Activated naive CD8-positive, alpha-beta T cell (primary cell): ENCODE measurements around the gene MYH11.

ENCODE experiments used
- H3K27ac Mint-ChIP-seq: one replicate; pipeline ENCODE4 v1.8.0; 2021; ENCODE audit warnings: mixed read lengths
- H3K27me3 Mint-ChIP-seq: one replicate; pipeline ENCODE4 v1.8.0; 2021; ENCODE audit warnings: mixed read lengths
- H3K36me3 Mint-ChIP-seq: one replicate; pipeline ENCODE4 v1.8.0; 2021; ENCODE audit warnings: mixed read lengths
- H3K4me1 Mint-ChIP-seq: one replicate; pipeline ENCODE4 v1.8.0; 2021; ENCODE audit warnings: low read depth, mixed read lengths
- H3K4me3 Mint-ChIP-seq: one replicate; pipeline ENCODE4 v1.8.0; 2021; ENCODE audit warnings: mild to moderate bottlenecking, mixed read lengths
- H3K9me3 Mint-ChIP-seq: one replicate; pipeline ENCODE4 v1.8.0; 2021; ENCODE audit warnings: low read depth, mixed read lengths

The MYH11 gene

DNA sequence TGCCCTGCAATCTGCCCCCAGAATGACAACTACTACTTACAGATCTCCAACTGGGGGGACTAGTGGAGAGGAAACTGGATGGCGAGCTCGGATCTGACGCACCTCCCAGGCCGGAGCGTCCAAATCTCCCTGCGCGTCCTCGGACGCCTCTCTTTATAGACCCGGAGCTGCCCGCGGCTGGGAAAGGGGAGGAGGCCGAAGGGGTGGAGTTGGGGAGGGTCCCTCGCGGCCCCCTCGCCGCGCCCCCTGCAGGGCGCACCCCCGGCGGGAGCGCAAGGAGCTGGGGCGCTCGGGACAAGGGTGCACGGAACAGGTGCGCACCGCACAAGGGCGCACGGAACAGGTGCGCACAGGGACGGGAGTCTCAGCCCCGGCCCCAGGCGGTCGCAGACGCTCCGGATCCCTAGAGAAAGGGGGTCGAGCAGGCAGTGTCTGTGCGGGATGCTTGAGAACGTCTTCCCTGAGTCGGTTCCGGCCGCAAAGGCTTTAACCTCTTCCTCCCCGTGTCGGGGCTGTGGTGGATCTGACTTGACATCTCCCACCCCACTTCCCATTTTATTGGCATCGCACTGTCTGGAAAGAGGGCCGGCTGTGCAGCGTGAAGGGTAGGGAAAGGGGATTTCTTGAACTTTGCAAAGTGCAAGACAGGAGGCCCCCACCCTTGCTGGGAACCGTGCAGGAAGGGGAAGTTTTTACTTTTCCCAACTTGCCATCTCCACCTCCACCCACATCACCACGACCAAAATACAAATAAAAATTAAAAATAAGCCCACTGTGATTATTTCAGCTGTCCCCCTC, at the start of gene MYH11:
Gene MYH11 (minus strand): TSS at position 128 of the 798 bp plus-strand sequence. CDS start 18,776 bp downstream, outside the sequence.
- Mint-ChIP-seq H3K9me3 (no peaks in the 10 kb centered on the region), H3K27me3 (peaks cover 17% of the 10 kb centered on the region), H3K4me3 (peak within 1 kb of the TSS; percentile 65), H3K36me3 (no peaks in the 10 kb centered on the region), H3K4me1 (peaks cover 6% of the 10 kb centered on the region), H3K27ac (no peak within 1 kb of the TSS)

DNA sequence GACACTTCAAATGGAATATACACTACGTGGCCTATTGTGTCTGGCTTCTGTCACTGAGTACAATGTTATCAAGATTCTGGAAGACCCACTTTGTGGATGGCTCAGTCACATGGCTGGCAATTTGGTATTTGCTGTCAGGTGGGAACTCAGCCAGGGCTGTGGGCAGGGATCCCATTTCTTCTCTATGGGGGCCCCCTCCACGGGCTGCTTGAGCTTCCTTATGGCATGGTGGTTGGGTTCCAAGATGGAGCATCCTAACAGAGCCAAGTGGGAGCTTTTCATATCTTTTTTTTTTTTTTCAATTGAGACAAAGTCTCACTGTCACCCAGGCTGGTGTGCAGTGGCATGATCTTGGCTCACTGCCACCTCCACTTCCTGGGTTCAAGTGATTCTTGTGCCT, 49.6 kb upstream of the MYH11 start:
- no peak overlapping the region for H3K27ac Mint-ChIP-seq
- peaks cover 6% of the 10 kb centered on the region for H3K4me1 Mint-ChIP-seq
- H3K4me3 Mint-ChIP-seq = no peak overlapping the region
- H3K9me3 Mint-ChIP-seq = no peaks in the 10 kb centered on the region
- H3K36me3 Mint-ChIP-seq = no peaks in the 10 kb centered on the region
- H3K27me3 Mint-ChIP-seq = no peaks in the 10 kb centered on the region

DNA sequence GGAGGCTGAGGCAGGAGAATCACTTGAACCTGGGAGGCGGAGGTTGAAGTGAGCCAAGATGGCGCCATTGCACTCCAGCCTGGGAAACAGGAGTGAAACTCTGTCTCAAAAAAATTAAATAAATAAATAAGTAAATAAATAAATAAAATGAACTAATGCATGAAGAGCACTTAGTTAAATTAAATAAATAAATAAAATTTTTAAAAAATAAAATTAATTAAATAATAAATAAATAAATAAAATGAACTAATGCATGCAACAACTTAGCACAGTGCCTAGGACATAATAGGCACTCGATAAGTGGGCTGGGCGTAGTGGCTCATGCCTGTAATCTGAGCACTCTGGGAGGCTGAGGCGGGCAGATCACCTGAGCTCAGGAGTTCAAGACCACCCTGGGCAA, 47.1 kb upstream of the MYH11 start:
- no peaks in the 10 kb centered on the region for H3K36me3 Mint-ChIP-seq
- no peaks in the 10 kb centered on the region for H3K9me3 Mint-ChIP-seq
- H3K4me1 Mint-ChIP-seq = peaks cover 3% of the 10 kb centered on the region
- H3K27me3 Mint-ChIP-seq = no peaks in the 10 kb centered on the region
- no peak overlapping the region for H3K27ac Mint-ChIP-seq
- H3K4me3 Mint-ChIP-seq = no peak overlapping the region

DNA sequence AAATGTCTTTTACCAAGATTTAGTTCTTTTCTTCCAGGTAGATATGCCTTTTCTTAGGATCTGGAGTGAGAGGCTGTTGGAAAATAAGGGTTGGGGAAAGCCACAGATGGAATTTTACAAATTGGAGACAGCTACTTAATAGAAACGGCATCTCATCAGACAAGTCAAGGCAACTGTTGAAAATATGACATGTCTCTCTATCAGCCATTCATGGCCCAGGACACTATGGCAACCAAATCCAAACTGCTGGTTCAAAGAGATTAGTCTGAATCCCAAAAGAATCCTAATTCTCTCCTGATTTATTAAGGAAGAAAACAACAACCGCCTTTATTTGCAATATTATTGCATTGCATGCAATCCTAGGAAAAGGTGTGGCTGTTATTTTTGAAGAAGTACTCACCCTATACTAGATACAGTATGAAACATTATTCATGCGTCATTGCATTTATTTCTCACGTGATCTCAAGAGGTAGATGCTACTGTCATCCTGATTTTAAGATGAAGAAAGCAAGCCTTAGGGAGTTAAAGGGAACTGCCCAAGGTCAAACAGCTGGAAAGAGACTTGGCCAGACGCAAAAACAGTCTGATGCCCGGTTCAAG, 44.2 kb upstream of the MYH11 start:
- Mint-ChIP-seq H3K9me3 (no peaks in the 10 kb centered on the region), H3K27me3 (no peaks in the 10 kb centered on the region), H3K27ac (no peak overlapping the region), H3K4me1 (peaks cover 3% of the 10 kb centered on the region), H3K36me3 (no peaks in the 10 kb centered on the region), H3K4me3 (no peak overlapping the region)

DNA sequence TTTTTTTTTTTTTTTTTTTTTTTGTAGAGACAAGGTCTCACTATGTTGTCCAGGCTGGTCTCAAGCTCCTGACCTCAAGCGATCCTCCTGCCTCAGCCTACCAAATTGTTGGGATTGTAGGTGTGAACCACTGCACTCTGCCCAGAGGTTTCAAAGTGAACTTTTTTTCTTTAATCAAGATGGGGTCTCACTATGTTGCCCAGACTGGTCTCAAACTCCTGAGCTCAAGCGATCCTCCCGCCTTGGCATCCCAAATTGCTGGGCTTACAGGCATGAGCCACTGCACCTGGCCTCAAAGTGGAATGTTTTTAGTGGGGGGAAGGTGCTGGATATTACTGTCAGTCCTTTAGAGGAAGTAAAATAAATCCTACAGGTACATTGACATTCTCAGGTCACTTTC, 43.5 kb upstream of the MYH11 start:
- H3K36me3 Mint-ChIP-seq = no peaks in the 10 kb centered on the region
- no peaks in the 10 kb centered on the region for H3K9me3 Mint-ChIP-seq
- no peak overlapping the region for H3K4me3 Mint-ChIP-seq
- H3K4me1 Mint-ChIP-seq = peaks cover 3% of the 10 kb centered on the region
- no peaks in the 10 kb centered on the region for H3K27me3 Mint-ChIP-seq
- H3K27ac Mint-ChIP-seq = no peak overlapping the region

DNA sequence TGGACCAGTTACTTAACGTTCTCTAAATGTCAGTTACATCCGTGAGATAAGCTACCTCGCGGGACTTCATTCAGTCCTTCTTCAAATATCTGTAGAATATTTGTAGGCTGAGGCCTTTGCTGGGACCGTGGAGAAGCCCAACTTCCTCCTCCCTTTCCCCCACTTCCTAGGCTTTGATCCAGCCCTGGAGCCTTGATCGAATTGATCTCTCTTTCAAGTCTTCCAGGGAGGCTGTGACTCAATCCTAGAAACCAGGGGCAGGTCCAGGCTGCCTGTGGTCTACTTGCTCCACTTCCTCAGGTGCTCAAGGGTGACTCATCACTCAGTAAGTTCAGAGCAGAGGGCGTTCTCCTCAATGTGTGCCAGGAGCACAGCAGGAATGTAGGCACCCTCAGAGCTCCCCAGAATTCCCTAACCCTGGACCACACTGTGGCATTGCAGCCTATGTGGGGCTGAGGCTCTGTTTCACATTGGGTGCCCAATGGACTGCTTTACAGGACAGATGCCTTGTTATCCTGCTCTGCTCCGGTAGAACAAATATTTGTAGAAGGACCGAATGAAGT, 42.8 kb upstream of the MYH11 start:
- H3K4me1 Mint-ChIP-seq = peaks cover 3% of the 10 kb centered on the region
- no peaks in the 10 kb centered on the region for H3K27me3 Mint-ChIP-seq
- H3K36me3 Mint-ChIP-seq = no peaks in the 10 kb centered on the region
- H3K9me3 Mint-ChIP-seq = no peaks in the 10 kb centered on the region
- no peak overlapping the region for H3K4me3 Mint-ChIP-seq
- H3K27ac Mint-ChIP-seq = no peak overlapping the region

DNA sequence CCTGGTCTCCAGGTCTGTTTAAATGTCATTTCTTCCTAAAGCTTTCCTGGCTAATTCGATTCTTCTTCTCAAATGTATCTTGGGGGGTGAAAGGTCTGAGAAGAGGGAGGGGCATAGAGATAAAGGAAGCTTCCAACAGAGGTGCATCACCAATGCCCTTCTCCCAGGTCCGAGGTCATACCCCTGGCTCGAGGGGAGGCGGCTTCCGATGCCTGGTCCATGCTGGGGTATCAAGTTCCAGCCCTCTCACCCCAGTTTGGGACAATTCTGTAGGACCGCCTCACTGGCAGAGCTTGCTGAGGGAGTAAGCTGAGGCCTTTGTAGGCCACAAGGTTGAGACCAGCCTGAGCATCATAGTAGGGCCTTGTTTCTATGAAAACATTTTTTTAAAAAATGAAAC, 41.8 kb upstream of the MYH11 start:
- Mint-ChIP-seq H3K27me3 (no peaks in the 10 kb centered on the region), H3K9me3 (no peaks in the 10 kb centered on the region), H3K27ac (no peak overlapping the region), H3K36me3 (no peaks in the 10 kb centered on the region), H3K4me3 (no peak overlapping the region), H3K4me1 (peaks cover 3% of the 10 kb centered on the region)

DNA sequence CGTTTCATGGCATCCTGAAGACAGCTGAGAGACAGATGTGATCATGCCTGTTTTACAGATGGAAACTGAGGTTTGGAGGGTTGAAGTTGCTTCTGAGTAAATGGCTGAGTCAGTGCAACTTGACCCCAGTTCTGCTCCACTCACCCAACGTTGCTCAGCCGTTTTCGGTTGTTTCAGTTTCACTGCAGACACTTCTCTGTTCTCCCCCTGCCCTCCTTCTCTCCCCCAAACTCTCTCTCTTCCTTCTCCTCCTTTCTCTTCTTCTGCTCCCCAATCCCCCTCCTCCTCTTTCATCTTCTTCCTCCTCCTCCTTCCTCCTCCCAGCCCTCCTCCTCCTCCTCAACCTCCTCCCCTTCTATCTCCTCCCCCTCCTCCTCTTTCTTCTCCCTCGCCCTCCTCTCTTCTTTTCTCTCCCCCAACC, 41.0 kb upstream of the MYH11 start:
- Mint-ChIP-seq H3K4me3 (no peak overlapping the region), H3K36me3 (no peaks in the 10 kb centered on the region), H3K4me1 (peaks cover 3% of the 10 kb centered on the region), H3K9me3 (no peaks in the 10 kb centered on the region), H3K27ac (no peak overlapping the region), H3K27me3 (no peaks in the 10 kb centered on the region)

DNA sequence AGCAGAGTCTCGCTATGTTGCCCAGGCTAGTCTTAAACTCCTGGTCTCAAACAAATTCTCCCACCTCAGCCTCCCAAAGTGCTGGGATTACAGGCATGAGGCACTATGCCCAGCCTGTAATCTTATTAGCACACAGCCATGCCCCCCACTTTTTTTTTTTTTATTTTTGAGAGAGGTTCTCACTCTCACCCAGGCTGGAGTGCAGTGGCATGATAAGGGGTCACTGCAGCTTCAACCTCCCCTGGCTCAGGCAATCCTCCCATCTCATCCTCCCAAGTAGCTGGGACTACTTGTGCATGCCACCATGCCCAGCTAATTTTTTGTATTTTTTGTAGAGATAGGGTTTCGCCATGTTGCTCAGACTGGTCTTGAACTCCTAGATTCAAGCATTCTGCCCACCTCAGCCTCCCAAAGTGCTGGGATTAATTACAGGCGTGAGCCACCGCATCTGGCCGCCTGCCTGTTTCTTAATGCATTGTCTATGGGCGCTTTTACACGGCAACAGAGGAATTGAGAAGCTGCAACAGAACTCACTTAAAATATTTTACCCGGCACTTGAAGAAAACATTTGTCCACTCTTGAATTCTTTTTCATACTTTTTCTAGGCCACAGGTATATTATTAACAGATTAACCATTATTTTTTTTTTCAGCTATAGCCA, 40.4 kb upstream of the MYH11 start:
- Mint-ChIP-seq H3K27ac (no peak overlapping the region), H3K4me3 (no peak overlapping the region), H3K36me3 (no peaks in the 10 kb centered on the region), H3K9me3 (no peaks in the 10 kb centered on the region), H3K4me1 (peaks cover 3% of the 10 kb centered on the region), H3K27me3 (no peaks in the 10 kb centered on the region)

DNA sequence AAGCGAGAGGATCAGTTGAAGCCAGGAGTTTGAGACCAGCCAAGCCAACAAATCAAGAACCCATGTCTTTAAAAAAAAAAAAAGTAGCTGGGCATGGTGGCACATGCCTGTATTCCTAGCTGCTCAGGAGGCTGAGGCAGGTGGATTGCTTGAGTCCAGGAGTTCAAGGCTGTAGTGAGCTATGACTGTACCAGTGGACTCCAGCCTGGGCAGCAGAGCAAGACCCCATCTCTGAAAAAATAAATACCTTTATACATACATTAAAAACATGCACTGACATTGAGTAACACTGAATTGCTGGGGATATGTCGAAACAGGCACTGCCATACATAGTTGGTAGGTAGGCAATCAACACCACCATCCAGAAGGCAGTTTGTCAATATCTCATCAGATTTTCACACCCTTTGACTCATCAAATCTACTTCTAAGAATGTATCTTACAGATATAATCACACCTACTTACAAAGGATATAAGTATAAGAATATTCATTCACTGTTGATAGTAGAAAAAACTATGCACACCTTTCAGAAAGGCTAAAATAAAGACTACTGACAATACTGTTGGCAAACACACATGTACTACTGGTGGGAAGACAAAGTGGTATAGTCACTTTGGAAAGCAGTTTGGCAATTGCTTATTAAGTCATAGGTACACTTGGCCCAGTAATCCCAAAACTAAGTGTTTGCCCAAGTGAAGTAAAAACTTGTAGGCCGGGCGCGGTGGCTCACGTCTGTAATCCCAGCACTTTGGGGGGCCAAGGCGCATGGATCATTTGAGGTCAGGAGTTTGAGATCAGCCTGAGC, 37.9 kb upstream of the MYH11 start:
- Mint-ChIP-seq H3K27ac (no peak overlapping the region), H3K36me3 (no peaks in the 10 kb centered on the region), H3K9me3 (no peaks in the 10 kb centered on the region), H3K4me1 (peaks cover 3% of the 10 kb centered on the region), H3K4me3 (no peak overlapping the region), H3K27me3 (no peaks in the 10 kb centered on the region)

DNA sequence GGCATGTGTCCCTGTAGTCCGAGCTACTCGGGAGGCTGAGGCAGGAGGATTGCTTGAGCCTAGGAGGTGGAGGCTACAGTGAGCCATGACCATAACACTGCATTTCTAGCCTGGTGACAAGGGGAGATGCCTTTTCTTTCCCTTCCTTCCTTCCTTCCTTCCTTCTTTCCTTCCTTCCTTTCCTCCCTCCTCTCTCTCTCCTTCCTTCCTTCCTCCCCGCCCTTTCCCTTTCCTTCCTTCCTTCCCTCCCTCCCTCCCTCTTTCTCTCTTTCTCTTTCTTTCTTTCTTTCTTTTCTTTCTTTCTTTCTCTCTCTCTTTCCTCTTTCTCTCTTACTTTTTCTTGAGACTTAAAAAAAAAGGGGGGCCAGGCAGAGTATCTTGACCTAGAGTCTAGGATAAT, 34.7 kb upstream of the MYH11 start:
- Mint-ChIP-seq H3K36me3 (peaks cover 2% of the 10 kb centered on the region), H3K27me3 (no peaks in the 10 kb centered on the region), H3K4me3 (no peak overlapping the region), H3K27ac (no peak overlapping the region), H3K4me1 (peaks cover 20% of the 10 kb centered on the region), H3K9me3 (no peaks in the 10 kb centered on the region)

DNA sequence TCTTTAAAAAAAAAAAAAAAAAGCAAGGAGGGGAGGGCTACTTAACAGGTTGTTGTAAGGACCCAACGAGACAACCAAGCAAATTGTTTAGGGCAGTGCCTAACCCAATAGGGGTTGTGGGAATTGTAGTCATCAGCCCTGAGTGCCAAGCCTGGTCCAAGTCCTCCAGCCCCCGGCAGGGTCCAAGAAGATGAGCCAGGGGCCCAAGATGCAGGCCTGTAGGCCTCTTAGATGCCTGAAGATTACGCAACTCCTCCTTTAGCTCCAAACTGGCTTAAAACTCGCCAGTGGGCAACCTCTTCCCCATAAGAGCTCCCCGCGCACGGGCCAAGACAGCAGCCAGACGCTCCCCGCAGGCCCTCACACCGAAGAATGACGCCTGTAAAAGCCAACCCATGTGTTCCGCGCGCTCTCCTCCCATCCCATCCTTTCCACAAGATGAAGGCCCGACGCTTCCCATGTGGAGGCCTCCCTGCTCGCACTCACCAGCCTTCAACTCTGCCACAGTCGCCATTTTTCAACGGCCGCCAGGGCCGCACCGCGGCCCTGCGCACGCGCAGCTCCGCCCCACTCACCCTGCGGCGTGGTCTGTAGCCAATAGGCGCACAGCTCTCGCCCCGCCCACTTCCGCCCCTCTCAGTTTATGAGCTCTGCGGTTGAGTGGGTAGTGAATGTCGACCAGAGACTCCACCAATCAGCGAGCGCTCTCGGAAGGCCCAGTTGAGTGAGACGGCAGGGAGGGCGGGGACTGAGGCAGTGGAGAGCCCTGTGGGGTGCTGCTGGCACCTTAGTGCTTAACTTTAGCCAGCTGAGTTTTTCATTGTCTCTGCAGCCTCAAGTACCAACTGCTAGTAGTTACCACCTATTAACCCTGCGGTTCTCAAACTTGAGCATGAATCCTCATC, 31.5 kb upstream of the MYH11 start, which contains the start of gene CEP20:
Gene CEP20 (minus strand): TSS at position 532 of the 905 bp plus-strand sequence. CDS start 18 bp downstream, at position 514.
- Mint-ChIP-seq H3K4me3 (peak within 1 kb of the TSS; percentile 100), H3K4me1 (peaks cover 35% of the 10 kb centered on the region), H3K36me3 (peaks cover 2% of the 10 kb centered on the region), H3K27ac (peak within 1 kb of the TSS; percentile 100), H3K9me3 (no peaks in the 10 kb centered on the region), H3K27me3 (no peaks in the 10 kb centered on the region)

DNA sequence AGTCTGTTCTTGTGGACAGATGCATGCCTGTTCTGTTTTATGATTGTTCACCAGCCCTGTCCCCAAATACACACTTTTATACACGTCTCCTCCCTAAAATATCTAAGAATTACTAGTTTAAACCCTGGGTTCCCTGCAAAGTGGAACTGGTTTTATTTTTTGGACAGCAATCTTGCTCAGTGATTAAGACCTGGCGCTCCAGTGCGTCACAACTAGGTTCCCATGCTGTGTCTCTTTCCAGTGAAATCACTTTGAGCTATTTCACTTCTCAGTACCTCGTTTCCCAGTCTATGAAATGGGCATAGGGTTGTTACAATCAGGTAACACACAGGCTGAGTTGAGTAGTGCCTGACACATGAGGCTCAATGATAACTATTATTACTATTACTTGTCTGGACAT, 30.5 kb upstream of the MYH11 start:
- H3K36me3 Mint-ChIP-seq = peaks cover 2% of the 10 kb centered on the region

DNA sequence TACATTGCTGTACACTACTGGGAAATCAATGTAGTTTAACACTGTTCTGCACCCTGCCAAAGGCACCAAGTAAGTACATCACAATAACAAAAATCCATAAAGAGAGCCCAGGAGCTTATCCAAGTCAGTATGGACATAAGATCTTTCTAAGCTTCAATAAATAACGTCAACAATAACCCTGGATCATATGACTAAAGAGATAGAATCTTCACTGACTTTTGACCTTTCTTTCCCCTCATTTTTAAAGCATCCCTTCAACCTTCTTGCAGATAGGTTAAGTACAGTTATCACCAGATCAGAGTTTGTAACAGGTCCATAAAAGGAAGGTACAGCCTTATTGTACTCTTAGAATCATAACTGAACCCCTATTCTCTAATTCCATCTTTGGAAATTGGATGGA, 29.2 kb upstream of the MYH11 start:
- peak overlapping the region; percentile 6 for H3K27ac Mint-ChIP-seq
- H3K27me3 Mint-ChIP-seq = no peaks in the 10 kb centered on the region
- peaks cover 38% of the 10 kb centered on the region for H3K4me1 Mint-ChIP-seq
- H3K9me3 Mint-ChIP-seq = no peaks in the 10 kb centered on the region
- H3K4me3 Mint-ChIP-seq = peak overlapping the region; percentile 67
- H3K36me3 Mint-ChIP-seq = peaks cover 2% of the 10 kb centered on the region

More for the DNA sequence above, 30.5 kb upstream of the MYH11 start:
- H3K4me3 Mint-ChIP-seq = peak overlapping the region; percentile 100
- no peaks in the 10 kb centered on the region for H3K9me3 Mint-ChIP-seq
- H3K27me3 Mint-ChIP-seq = no peaks in the 10 kb centered on the region
- H3K27ac Mint-ChIP-seq = peak overlapping the region; percentile 73
- peaks cover 35% of the 10 kb centered on the region for H3K4me1 Mint-ChIP-seq
